GM18951 (cell line): ENCODE data around the gene SLC30A7.

Source experiments
- POLR2A ChIP-seq: IDR thresholded peaks from 4 replicates; pipeline ENCODE4 v1.6.1; 2011; ENCODE audit warnings: mild to moderate bottlenecking; ENCODE audit not compliant: insufficient read length, insufficient read depth; ENCODE audit errors: extremely low read depth
- in situ Hi-C: fragments of 300-500 bp; cut with MboI; formaldehyde crosslinking; loops from one replicate; pipeline ENCODE4 v1.12.0; 2022; ENCODE audit warnings: low sequenced_read_pairs, mixed read lengths, inconsistent platforms; ENCODE audit not compliant: unreplicated experiment

SLC30A7 gene

GRCh38 chr1:100953960-100954730 lies 58.3 kb downstream of the SLC30A7 start:
- TF ChIP-seq POLR2A = no peak
- in situ Hi-C loops = no loop called here

- in situ Hi-C loops = no loop called here
- no peak for TF ChIP-seq POLR2A
Measured at GRCh38 chr1:100955322-100955721, 59.4 kb downstream of the SLC30A7 start.

GRCh38 chr1:100959502-100960060 lies 63.7 kb downstream of the SLC30A7 start:
- in situ Hi-C loops = no loop called here

GRCh38 chr1:100960098-100960497 lies 64.2 kb downstream of the SLC30A7 start:
- in situ Hi-C loops = no loop called here
- TF ChIP-seq POLR2A = no peak

More at GRCh38 chr1:100959502-100960060, 63.7 kb downstream of the SLC30A7 start:
- TF ChIP-seq POLR2A = no peak

GRCh38 chr1:100968621-100969020 lies 72.7 kb downstream of the SLC30A7 start:
- in situ Hi-C loops = no loop called here
- no peak for TF ChIP-seq POLR2A

- in situ Hi-C loops = no loop called here
- TF ChIP-seq POLR2A = no peak
Measured at GRCh38 chr1:100969327-100969726, 73.4 kb downstream of the SLC30A7 start.

GRCh38 chr1:100971021-100971420 lies 75.1 kb downstream of the SLC30A7 start:
- no peak for TF ChIP-seq POLR2A
- in situ Hi-C loops = no loop called here

GRCh38 chr1:100972185-100972584 lies 76.3 kb downstream of the SLC30A7 start:
- in situ Hi-C loops = no loop called here
- TF ChIP-seq POLR2A = no peak

- no peak for TF ChIP-seq POLR2A
- in situ Hi-C loops = no loop called here
Measured at GRCh38 chr1:100976936-100977335, 81.0 kb downstream of the SLC30A7 start.

GRCh38 chr1:100979631-100980030 lies 83.7 kb downstream of the SLC30A7 start:
- in situ Hi-C loops = no loop called here
- no peak for TF ChIP-seq POLR2A

- in situ Hi-C loops = no loop called here
- no peak for TF ChIP-seq POLR2A
Measured at GRCh38 chr1:100982793-100983192, 86.9 kb downstream of the SLC30A7 start.

GRCh38 chr1:100988121-100988520 lies 92.2 kb downstream of the SLC30A7 start:
- no peak for TF ChIP-seq POLR2A
- in situ Hi-C loops = no loop called here

GRCh38 chr1:100989306-100990077 lies 93.6 kb downstream of the SLC30A7 start:
- no peak for TF ChIP-seq POLR2A

GRCh38 chr1:100995198-100995988 lies 99.5 kb downstream of the SLC30A7 start:
- in situ Hi-C loops = no loop called here
- TF ChIP-seq POLR2A = no peak

More at GRCh38 chr1:100989306-100990077, 93.6 kb downstream of the SLC30A7 start:
- in situ Hi-C loops = no loop called here
